ENCODE results near the gene CXCR6.

Gene CXCR6

DNA sequence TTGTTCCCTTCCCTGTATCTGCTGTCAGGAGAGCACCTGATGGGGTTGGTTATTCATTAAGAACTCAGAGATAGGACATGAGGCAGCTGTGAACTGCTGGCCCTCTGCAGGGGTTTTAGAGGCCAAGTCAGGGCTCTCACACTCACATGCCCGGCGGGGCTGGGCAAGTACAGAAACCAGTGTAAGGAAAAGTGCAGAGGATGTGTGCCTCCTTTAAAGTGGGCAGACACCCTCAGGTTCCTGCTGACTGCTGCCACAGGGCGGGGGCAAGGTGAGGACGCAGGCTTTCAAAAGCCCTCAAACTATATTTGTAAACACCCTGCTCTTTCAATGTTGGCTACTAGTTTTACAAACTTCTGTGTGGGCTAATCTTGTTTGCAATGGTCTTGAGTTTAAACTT lies 22.4 kb downstream of the CXCR6 start:
- Histone ChIP-seq H3K18ac (ENCODE audit: low read length) (no peak overlapping the region), H2AFZ (ENCODE audit: insufficient read depth, low read length, poor library complexity) (no peak overlapping the region), H4K91ac (ENCODE audit: low read depth, low read length) (no peak overlapping the region), H3K36me3 (ENCODE audit: control insufficient read depth in 1 of 2, insufficient read depth in 2 of 2, low read length in 2 of 2) (peaks cover 45 to 56% of the 10 kb centered on the region in 2 experiments), H3K79me2 (ENCODE audit: control insufficient read depth, insufficient read depth, low read length, poor library complexity) (peaks cover 2% of the 10 kb centered on the region), H3K4ac (ENCODE audit: low read depth, low read length) (no peak overlapping the region), H3K23ac (ENCODE audit: low read length) (no peak overlapping the region), H2BK5ac (ENCODE audit: low read depth, low read length, poor library complexity) (no peak overlapping the region), H3K9ac (ENCODE audit: low read length) (no peak overlapping the region), H3K4me2 (ENCODE audit: low read length) (no peak overlapping the region), H3K79me1 (ENCODE audit: low read length) (peaks cover 19% of the 10 kb centered on the region), H3K27me3 (ENCODE audit: insufficient read depth, low read length) (no peaks in the 10 kb centered on the region), H3K27ac (ENCODE audit: low read depth, low read length) (no peak overlapping the region), H2AK5ac (ENCODE audit: low read length) (no peak overlapping the region), H4K12ac (ENCODE audit: low read depth, low read length) (no peak overlapping the region), H3K9me3 (ENCODE audit: insufficient read depth, low read depth, low read length) (peaks cover 1% of the 10 kb centered on the region), H3K4me1 (ENCODE audit: control insufficient read depth in 1 of 2, insufficient read depth in 2 of 2, low read length in 2 of 2) (peaks cover 13 to 17% of the 10 kb centered on the region in 2 experiments), H2BK12ac (ENCODE audit: low read length) (no peak overlapping the region), H3K4me3 (ENCODE audit: low read depth, low read length) (no peak overlapping the region), H2BK120ac (ENCODE audit: insufficient read depth, low read length, poor library complexity) (no peak overlapping the region), H3K14ac (ENCODE audit: low read length) (no peak overlapping the region), H4K8ac (ENCODE audit: low read depth, low read length) (no peak overlapping the region)
- DNase-seq, result no peak
- no CpG with 5 or more reads among the region's 4 CpGs for WGBS (ENCODE audit: extremely low coverage, insufficient coverage, insufficient read length)

DNA sequence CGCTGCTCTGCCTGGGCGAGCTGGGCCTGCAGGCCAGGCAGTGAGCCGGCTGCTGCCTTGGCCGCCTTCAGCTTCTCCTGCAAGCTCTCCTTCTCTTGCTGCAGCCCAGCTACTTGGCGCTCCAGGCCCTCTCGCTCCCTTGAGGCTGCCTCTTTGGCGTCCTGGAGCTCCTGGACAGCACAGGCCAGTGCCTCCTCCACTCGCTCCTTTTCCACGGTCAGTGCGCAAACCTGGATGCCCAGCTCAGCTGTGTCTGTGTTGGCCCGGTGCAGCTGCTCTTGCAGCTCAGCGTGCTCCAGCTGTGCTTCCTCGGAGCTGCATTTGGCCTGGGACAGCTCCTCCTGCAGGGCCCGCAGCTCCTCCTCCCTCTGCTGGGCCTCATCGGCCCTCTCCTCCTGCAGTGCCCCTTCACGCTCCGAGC lies 23.1 kb downstream of the CXCR6 start:
- H2BK120ac ChIP-seq (ENCODE audit: insufficient read depth, low read length, poor library complexity), result no peak overlapping the region
- H3K4me2 ChIP-seq (ENCODE audit: low read length), result no peak overlapping the region
- no peak overlapping the region for H3K18ac ChIP-seq (ENCODE audit: low read length)
- no peak overlapping the region for H3K9ac ChIP-seq (ENCODE audit: low read length)
- peaks cover 19% of the 10 kb centered on the region for H3K79me1 ChIP-seq (ENCODE audit: low read length)
- peaks cover 43 to 51% of the 10 kb centered on the region in 2 experiments for H3K36me3 ChIP-seq (ENCODE audit: control insufficient read depth in 1 of 2, insufficient read depth in 2 of 2, low read length in 2 of 2)
- H3K9me3 ChIP-seq (ENCODE audit: insufficient read depth, low read depth, low read length), result peaks cover 1% of the 10 kb centered on the region
- H3K27ac ChIP-seq (ENCODE audit: low read depth, low read length), result no peak overlapping the region
- H2BK12ac ChIP-seq (ENCODE audit: low read length), result no peak overlapping the region
- H2BK5ac ChIP-seq (ENCODE audit: low read depth, low read length, poor library complexity), result no peak overlapping the region
- H4K91ac ChIP-seq (ENCODE audit: low read depth, low read length), result no peak overlapping the region
- no peak overlapping the region for H2AK5ac ChIP-seq (ENCODE audit: low read length)
- no peak overlapping the region for H4K8ac ChIP-seq (ENCODE audit: low read depth, low read length)
- H3K4me3 ChIP-seq (ENCODE audit: low read depth, low read length), result no peak overlapping the region
- no peak overlapping the region for H2AFZ ChIP-seq (ENCODE audit: insufficient read depth, low read length, poor library complexity)
- peaks cover 13 to 17% of the 10 kb centered on the region in 2 experiments for H3K4me1 ChIP-seq (ENCODE audit: control insufficient read depth in 1 of 2, insufficient read depth in 2 of 2, low read length in 2 of 2)
- H4K12ac ChIP-seq (ENCODE audit: low read depth, low read length), result no peak overlapping the region
- no CpG with 5 or more reads among the region's 17 CpGs for WGBS (ENCODE audit: extremely low coverage, insufficient coverage, insufficient read length)
- peak in 1 of 2 donors; percentile 36 for DNase-seq
- H3K23ac ChIP-seq (ENCODE audit: low read length), result no peak overlapping the region
- no peak overlapping the region for H3K14ac ChIP-seq (ENCODE audit: low read length)
- H3K27me3 ChIP-seq (ENCODE audit: insufficient read depth, low read length), result no peaks in the 10 kb centered on the region
- peaks cover 2% of the 10 kb centered on the region for H3K79me2 ChIP-seq (ENCODE audit: control insufficient read depth, insufficient read depth, low read length, poor library complexity)
- no peak overlapping the region for H3K4ac ChIP-seq (ENCODE audit: low read depth, low read length)

DNA sequence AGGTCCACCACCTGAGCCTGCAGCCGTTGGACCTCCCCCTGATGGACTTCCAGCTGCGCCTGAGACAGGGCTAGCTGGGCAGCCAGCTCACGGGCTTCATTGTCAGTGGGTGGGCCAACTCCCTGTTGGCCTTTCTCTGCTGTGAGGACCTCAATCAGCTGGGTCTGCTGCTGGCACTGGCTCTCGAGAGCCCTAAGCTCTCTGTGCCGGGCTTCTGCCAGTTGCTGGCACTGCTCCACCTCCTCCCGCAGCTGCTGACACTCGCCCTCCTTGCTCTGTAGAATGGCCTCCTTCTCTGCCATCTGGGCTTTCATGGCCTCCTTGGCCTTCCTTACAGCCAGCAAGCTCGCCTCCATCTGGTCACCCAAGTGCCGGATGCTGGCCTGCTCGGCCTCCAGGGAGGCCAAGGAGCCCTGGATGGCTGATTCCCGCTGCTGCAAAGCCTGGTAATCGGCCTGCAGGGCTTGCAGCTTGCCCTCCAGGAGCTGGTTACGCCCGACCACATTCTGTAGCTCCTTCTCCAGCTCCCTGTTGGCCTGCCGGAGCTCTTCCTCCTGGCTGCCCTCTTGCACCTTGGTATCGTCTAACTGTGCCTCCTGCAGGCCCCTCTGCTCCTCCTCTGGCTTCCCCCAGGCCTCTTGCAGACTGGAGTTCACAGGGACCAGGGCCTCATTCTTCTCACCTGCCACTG lies 23.8 kb downstream of the CXCR6 start:
- H3K27ac ChIP-seq (ENCODE audit: low read depth, low read length), result peak overlapping the region; percentile 91
- H4K91ac ChIP-seq (ENCODE audit: low read depth, low read length), result peak overlapping the region; percentile 75
- H3K4ac ChIP-seq (ENCODE audit: low read depth, low read length), result no peak overlapping the region
- peaks cover 1% of the 10 kb centered on the region for H3K9me3 ChIP-seq (ENCODE audit: insufficient read depth, low read depth, low read length)
- H3K27me3 ChIP-seq (ENCODE audit: insufficient read depth, low read length), result no peaks in the 10 kb centered on the region
- H2AK5ac ChIP-seq (ENCODE audit: low read length), result no peak overlapping the region
- no peak overlapping the region for H3K4me3 ChIP-seq (ENCODE audit: low read depth, low read length)
- peaks cover 39 to 47% of the 10 kb centered on the region in 2 experiments for H3K36me3 ChIP-seq (ENCODE audit: control insufficient read depth in 1 of 2, insufficient read depth in 2 of 2, low read length in 2 of 2)
- no peak overlapping the region for H3K23ac ChIP-seq (ENCODE audit: low read length)
- H4K8ac ChIP-seq (ENCODE audit: low read depth, low read length), result no peak overlapping the region
- no peak overlapping the region for H3K9ac ChIP-seq (ENCODE audit: low read length)
- H4K12ac ChIP-seq (ENCODE audit: low read depth, low read length), result no peak overlapping the region
- H3K4me1 ChIP-seq (ENCODE audit: control insufficient read depth in 1 of 2, insufficient read depth in 2 of 2, low read length in 2 of 2), result peaks cover 13 to 17% of the 10 kb centered on the region in 2 experiments
- H3K18ac ChIP-seq (ENCODE audit: low read length), result peak overlapping the region; percentile 24
- H3K4me2 ChIP-seq (ENCODE audit: low read length), result no peak overlapping the region
- DNase-seq, result no peak
- H2BK120ac ChIP-seq (ENCODE audit: insufficient read depth, low read length, poor library complexity), result peak overlapping the region; percentile 15
- H2BK5ac ChIP-seq (ENCODE audit: low read depth, low read length, poor library complexity), result peak overlapping the region; percentile 4
- H3K14ac ChIP-seq (ENCODE audit: low read length), result peak overlapping the region; percentile 13
- WGBS (ENCODE audit: extremely low coverage, insufficient coverage, insufficient read length), result no CpG with 5 or more reads among the region's 16 CpGs
- H3K79me1 ChIP-seq (ENCODE audit: low read length), result peaks cover 19% of the 10 kb centered on the region
- H3K79me2 ChIP-seq (ENCODE audit: control insufficient read depth, insufficient read depth, low read length, poor library complexity), result peaks cover 2% of the 10 kb centered on the region
- H2BK12ac ChIP-seq (ENCODE audit: low read length), result peak overlapping the region; percentile 5
- H2AFZ ChIP-seq (ENCODE audit: insufficient read depth, low read length, poor library complexity), result no peak overlapping the region

DNA sequence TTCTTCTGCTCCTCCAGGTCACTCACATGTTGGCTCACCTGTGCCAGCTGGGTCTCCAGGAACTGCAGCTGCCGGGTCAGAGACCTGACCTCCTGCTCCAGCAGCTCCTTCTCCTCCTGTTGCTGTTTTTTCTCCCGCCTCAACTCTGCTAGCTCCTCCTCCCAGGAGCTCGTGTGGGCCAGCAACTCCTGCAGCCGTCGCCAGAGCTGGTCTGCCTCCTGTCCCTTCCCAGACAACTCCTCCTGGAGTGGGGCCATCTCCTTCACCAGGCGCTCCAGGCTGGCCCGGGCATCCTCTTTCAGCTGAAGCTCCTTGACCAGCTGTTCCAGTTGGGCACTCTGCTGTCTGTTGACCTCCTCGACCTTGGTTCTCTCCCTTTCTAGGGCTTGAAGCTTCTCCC lies 24.5 kb downstream of the CXCR6 start:
- Histone ChIP-seq H2AK5ac (ENCODE audit: low read length) (peak overlapping the region; percentile 27), H3K27me3 (ENCODE audit: insufficient read depth, low read length) (no peaks in the 10 kb centered on the region), H3K9ac (ENCODE audit: low read length) (no peak overlapping the region), H3K4me3 (ENCODE audit: low read depth, low read length) (no peak overlapping the region), H3K27ac (ENCODE audit: low read depth, low read length) (peak overlapping the region; percentile 91), H3K9me3 (ENCODE audit: insufficient read depth, low read depth, low read length) (no peaks in the 10 kb centered on the region), H3K36me3 (ENCODE audit: control insufficient read depth in 1 of 2, insufficient read depth in 2 of 2, low read length in 2 of 2) (peaks cover 35 to 41% of the 10 kb centered on the region in 2 experiments), H4K91ac (ENCODE audit: low read depth, low read length) (peak overlapping the region; percentile 75), H3K14ac (ENCODE audit: low read length) (peak overlapping the region; percentile 8), H3K4ac (ENCODE audit: low read depth, low read length) (no peak overlapping the region), H3K23ac (ENCODE audit: low read length) (no peak overlapping the region), H4K12ac (ENCODE audit: low read depth, low read length) (no peak overlapping the region), H3K79me2 (ENCODE audit: control insufficient read depth, insufficient read depth, low read length, poor library complexity) (peaks cover 2% of the 10 kb centered on the region), H2AFZ (ENCODE audit: insufficient read depth, low read length, poor library complexity) (no peak overlapping the region), H4K8ac (ENCODE audit: low read depth, low read length) (peak overlapping the region; percentile 7), H2BK12ac (ENCODE audit: low read length) (peak overlapping the region; percentile 1), H3K18ac (ENCODE audit: low read length) (peak overlapping the region; percentile 13), H2BK5ac (ENCODE audit: low read depth, low read length, poor library complexity) (peak overlapping the region; percentile 1), H2BK120ac (ENCODE audit: insufficient read depth, low read length, poor library complexity) (peak overlapping the region; percentile 15), H3K4me1 (ENCODE audit: control insufficient read depth in 1 of 2, insufficient read depth in 2 of 2, low read length in 2 of 2) (peaks cover 13 to 19% of the 10 kb centered on the region in 2 experiments), H3K79me1 (ENCODE audit: low read length) (peaks cover 21% of the 10 kb centered on the region), H3K4me2 (ENCODE audit: low read length) (no peak overlapping the region)
- WGBS (ENCODE audit: extremely low coverage, insufficient coverage, insufficient read length), result no CpG with 5 or more reads among the region's 8 CpGs
- peak in 1 of 2 donors; percentile 17 for DNase-seq
